Measurements from ENCODE around the gene NPM3. TPM values are rescaled to one million over a fixed set of nuclear protein-coding genes. Genes with fewer than 3 reads are reported as not detected.

NPM3 gene
- total and polyA plus RNA-seq, 2 of the 8 experiments (the other 6 are each of a cell fraction or from before 2014, with no cell fraction given) = 127 to 175 TPM

GRCh38 chr10:101783736-101784118 lies 481 bp upstream of the NPM3 start (continued):
- no peak for TF ChIP-seq GTF2F1 (IDR thresholded peaks at IDR 0.05; ENCODE audit: borderline replicate concordance, low read depth, low read length)
- TF ChIP-seq SRF (IDR thresholded peaks at IDR 0.05; ENCODE audit: low read depth, low read length) = no peak
- TF ChIP-seq KDM1A (IDR thresholded peaks at IDR 0.05; ENCODE audit: borderline replicate concordance, low read length) = no peak
- TF ChIP-seq HDAC6 (IDR thresholded peaks at IDR 0.05; ENCODE audit: low read depth, low read length) = no peak
- no peak for TF ChIP-seq POU5F1 (IDR thresholded peaks at IDR 0.05; ENCODE audit: low read depth, low read length)
- TF ChIP-seq CHD1 (IDR thresholded peaks at IDR 0.05; ENCODE audit: low read depth, low read length) = no peak
- no peak for TF ChIP-seq FOSL1 (IDR thresholded peaks at IDR 0.05; ENCODE audit: insufficient read depth, low read depth, low read length)

All from H1 (cell line).